ENCODE data around the gene KRTAP1-3. TPM values are rescaled to one million over a fixed set of nuclear protein-coding genes. Genes with fewer than 3 reads are reported as not detected.

The KRTAP1-3 gene
- total RNA-seq, result not detected

GRCh38 chr17:41034346-41034935 is at the start of gene KRTAP1-3:
Gene KRTAP1-3 (minus strand): TSS chr17:41034874. CDS start chr17:41034821, 53 bp downstream.

GRCh38 chr17:41084100-41084856 is 49.6 kb upstream of the KRTAP1-3 start, which contains the start of gene KRTAP4-7:
Gene KRTAP4-7 (plus strand): TSS chr17:41084150. CDS start chr17:41084207, 57 bp downstream.

GRCh38 chr17:41065829-41066624 is 31.4 kb upstream of the KRTAP1-3 start, which contains the start of gene KRTAP2-4:
Gene KRTAP2-4 (minus strand): TSS chr17:41065879. CDS start chr17:41065845, 34 bp downstream.

GRCh38 chr17:41060052-41060604 is 25.5 kb upstream of the KRTAP1-3 start, which contains the start of gene KRTAP2-3:
Gene KRTAP2-3 (minus strand): TSS chr17:41060114. CDS start chr17:41060050, 64 bp downstream.

GRCh38 chr17:41055130-41055529 is 20.5 kb upstream of the KRTAP1-3 start, which contains the start of gene KRTAP2-2:
Gene KRTAP2-2 (minus strand): TSS chr17:41055230. CDS start chr17:41055211, 19 bp downstream.

GRCh38 chr17:41046735-41047465 is 12.2 kb upstream of the KRTAP1-3 start, which contains the start of gene KRTAP2-1:
Gene KRTAP2-1 (minus strand): TSS chr17:41047316. CDS start chr17:41047267, 49 bp downstream.

GRCh38 chr17:41040783-41041571 is 6.3 kb upstream of the KRTAP1-3 start, which contains the start of gene KRTAP1-1:
Gene KRTAP1-1 (minus strand): TSS chr17:41041450. CDS start chr17:41041397, 53 bp downstream.

GRCh38 chr17:41029633-41030245 is 4.9 kb downstream of the KRTAP1-3 start, which contains the start of gene KRTAP1-4:
Gene KRTAP1-4 (minus strand): TSS chr17:41030195. CDS start chr17:41030078, 117 bp downstream.

GRCh38 chr17:41026715-41027471 is 7.8 kb downstream of the KRTAP1-3 start, which contains the start of gene KRTAP1-5:
Gene KRTAP1-5 (minus strand): TSS chr17:41027208. CDS start chr17:41027155, 53 bp downstream.

GRCh38 chr17:41008811-41009210 is 25.9 kb downstream of the KRTAP1-3 start, which contains the start of gene KRTAP3-1:
Gene KRTAP3-1 (minus strand): TSS chr17:41009128. CDS start chr17:41009074, 54 bp downstream.

GRCh38 chr17:40999563-40999962 is 35.1 kb downstream of the KRTAP1-3 start, which contains the start of gene KRTAP3-2:
Gene KRTAP3-2 (minus strand): TSS chr17:40999906. CDS start chr17:40999853, 53 bp downstream.

GRCh38 chr17:40993839-40994238 is 40.8 kb downstream of the KRTAP1-3 start, which contains the start of gene KRTAP3-3:
Gene KRTAP3-3 (minus strand): TSS chr17:40994164. CDS start chr17:40994097, 67 bp downstream.

GRCh38 chr17:40984226-40984625 is 50.4 kb downstream of the KRTAP1-3 start, which contains the start of gene KRT40:
Gene KRT40 (minus strand): TSS chr17:40984326. CDS start chr17:40984273, 53 bp downstream.

Small RNAs within 50 kb of the gene (small RNA-seq; reads per million reads assigned to genes)
- not detected for gene KRTAP3-4P (ENCODE audit: low replicate concordance)

Other genes starting within 250 kb of the KRTAP1-3 start
- not detected for gene KRT28, start 234.9 kb downstream of the KRTAP1-3 start, total RNA-seq
- 2.8 TPM for gene KRT10, start 212.3 kb downstream of the KRTAP1-3 start, total RNA-seq
- gene KRT12, start 167.7 kb downstream of the KRTAP1-3 start, total RNA-seq, result not detected
- not detected for gene KRT20, start 149.6 kb downstream of the KRTAP1-3 start, total RNA-seq
- not detected for gene KRT23, start 97.2 kb downstream of the KRTAP1-3 start, total RNA-seq
- not detected for gene KRT39, start 67.9 kb downstream of the KRTAP1-3 start, total RNA-seq
- not detected for gene KRT40, start 50.5 kb downstream of the KRTAP1-3 start, total RNA-seq
- gene KRTAP3-3, start 40.7 kb downstream of the KRTAP1-3 start, total RNA-seq, result not detected
- not detected for gene KRTAP3-2, start 35.0 kb downstream of the KRTAP1-3 start, total RNA-seq
- not detected for gene KRTAP3-1, start 25.7 kb downstream of the KRTAP1-3 start, total RNA-seq
- gene KRTAP1-5, start 7.7 kb downstream of the KRTAP1-3 start, total RNA-seq, result not detected
- not detected for gene KRTAP1-4, start 4.7 kb downstream of the KRTAP1-3 start, total RNA-seq
- not detected for gene KRTAP1-1, start 6.6 kb upstream of the KRTAP1-3 start, total RNA-seq
- gene KRTAP2-1, start 12.4 kb upstream of the KRTAP1-3 start, total RNA-seq, result not detected
- not detected for gene KRTAP2-2, start 20.4 kb upstream of the KRTAP1-3 start, total RNA-seq
- gene KRTAP2-3, start 25.2 kb upstream of the KRTAP1-3 start, total RNA-seq, result not detected
- gene KRTAP2-4, start 31.0 kb upstream of the KRTAP1-3 start, total RNA-seq, result not detected
- not detected for gene KRTAP4-7, start 49.3 kb upstream of the KRTAP1-3 start, total RNA-seq
- not detected for gene KRTAP4-8, start 63.3 kb upstream of the KRTAP1-3 start, total RNA-seq
- not detected for gene KRTAP4-16, start 67.3 kb upstream of the KRTAP1-3 start, total RNA-seq
- gene KRTAP4-9, start 70.5 kb upstream of the KRTAP1-3 start, total RNA-seq, result not detected
- gene KRTAP4-11, start 83.5 kb upstream of the KRTAP1-3 start, total RNA-seq, result not detected
- gene KRTAP4-12, start 89.3 kb upstream of the KRTAP1-3 start, total RNA-seq, result not detected
- not detected for gene KRTAP4-6, start 105.7 kb upstream of the KRTAP1-3 start, total RNA-seq
- gene KRTAP4-5, start 115.0 kb upstream of the KRTAP1-3 start, total RNA-seq, result not detected
- gene KRTAP4-4, start 125.9 kb upstream of the KRTAP1-3 start, total RNA-seq, result not detected
- not detected for gene KRTAP4-3, start 133.3 kb upstream of the KRTAP1-3 start, total RNA-seq
- gene KRTAP4-2, start 143.3 kb upstream of the KRTAP1-3 start, total RNA-seq, result not detected
- not detected for gene KRTAP4-1, start 150.0 kb upstream of the KRTAP1-3 start, total RNA-seq
- not detected for gene KRTAP9-1, start 155.0 kb upstream of the KRTAP1-3 start, total RNA-seq
- gene KRTAP9-2, start 191.8 kb upstream of the KRTAP1-3 start, total RNA-seq, result not detected
- gene KRTAP9-3, start 197.6 kb upstream of the KRTAP1-3 start, total RNA-seq, result not detected
- gene KRTAP9-8, start 203.1 kb upstream of the KRTAP1-3 start, total RNA-seq, result not detected
- gene KRTAP9-4, start 214.8 kb upstream of the KRTAP1-3 start, total RNA-seq, result not detected
- gene KRTAP9-9, start 220.5 kb upstream of the KRTAP1-3 start, total RNA-seq, result not detected
- not detected for gene KRTAP9-6, start 230.5 kb upstream of the KRTAP1-3 start, total RNA-seq
- gene KRTAP9-7, start 240.8 kb upstream of the KRTAP1-3 start, total RNA-seq, result not detected

Measured in parietal lobe (tissue), 2 donors.